HG03469 (cell line): ENCODE measurements around the gene PRDX5.

Experiments used
- ATAC-seq: cut with Tn5 transposase; IDR thresholded peaks from one replicate; pipeline ENCODE4 v1.9.1; 2021; ENCODE audit warnings: mild to moderate bottlenecking, moderate library complexity, moderate number of reproducible peaks; ENCODE audit not compliant: unreplicated experiment

The PRDX5 gene

DNA sequence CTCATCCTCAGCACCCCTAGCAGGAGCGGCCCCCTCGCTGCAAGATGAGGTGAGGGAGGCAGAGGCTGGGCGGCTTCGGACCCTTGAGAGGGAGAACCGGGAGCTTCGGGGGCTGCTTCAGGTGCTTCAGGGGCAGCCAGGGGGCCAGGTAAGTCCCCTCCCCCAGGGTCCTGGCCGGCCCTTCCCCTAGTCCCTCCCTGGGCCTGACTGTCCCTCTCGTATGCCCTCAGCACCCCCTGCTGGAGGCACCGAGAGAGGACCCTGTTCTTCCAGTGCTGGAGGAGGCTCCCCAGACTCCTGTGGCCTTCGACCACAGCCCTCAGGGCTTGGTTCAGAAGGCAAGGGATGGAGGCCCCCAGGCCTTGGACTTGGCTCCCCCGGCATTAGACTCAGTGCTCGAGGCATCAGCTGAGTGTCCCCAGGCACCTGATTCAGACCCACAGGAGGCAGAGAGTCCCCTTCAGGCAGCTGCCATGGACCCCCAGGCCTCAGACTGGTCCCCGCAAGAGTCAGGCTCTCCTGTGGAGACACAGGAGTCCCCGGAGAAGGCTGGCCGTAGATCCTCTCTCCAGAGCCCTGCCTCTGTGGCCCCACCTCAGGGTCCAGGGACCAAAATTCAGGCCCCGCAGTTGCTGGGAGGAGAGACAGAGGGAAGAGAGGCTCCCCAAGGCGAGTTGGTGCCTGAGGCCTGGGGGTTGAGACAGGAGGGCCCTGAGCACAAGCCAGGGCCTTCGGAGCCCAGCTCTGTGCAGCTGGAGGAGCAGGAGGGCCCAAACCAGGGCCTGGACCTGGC is 26.0 kb downstream of the PRDX5 start:
- ATAC-seq: no peak

DNA sequence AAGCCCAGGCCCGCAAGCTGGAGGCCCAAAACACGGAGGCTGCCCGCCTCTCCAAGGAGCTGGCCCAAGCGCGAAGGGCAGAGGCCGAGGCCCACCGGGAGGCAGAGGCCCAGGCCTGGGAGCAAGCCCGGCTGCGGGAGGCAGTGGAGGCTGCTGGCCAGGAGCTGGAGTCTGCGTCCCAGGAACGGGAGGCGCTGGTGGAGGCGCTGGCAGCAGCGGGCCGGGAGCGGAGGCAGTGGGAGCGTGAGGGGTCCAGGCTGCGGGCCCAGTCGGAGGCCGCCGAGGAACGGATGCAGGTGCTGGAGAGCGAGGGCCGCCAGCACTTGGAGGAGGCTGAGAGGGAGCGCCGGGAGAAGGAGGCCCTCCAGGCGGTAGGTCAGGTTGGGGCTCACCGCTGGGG is 26.9 kb downstream of the PRDX5 start:
- ATAC-seq: no peak

DNA sequence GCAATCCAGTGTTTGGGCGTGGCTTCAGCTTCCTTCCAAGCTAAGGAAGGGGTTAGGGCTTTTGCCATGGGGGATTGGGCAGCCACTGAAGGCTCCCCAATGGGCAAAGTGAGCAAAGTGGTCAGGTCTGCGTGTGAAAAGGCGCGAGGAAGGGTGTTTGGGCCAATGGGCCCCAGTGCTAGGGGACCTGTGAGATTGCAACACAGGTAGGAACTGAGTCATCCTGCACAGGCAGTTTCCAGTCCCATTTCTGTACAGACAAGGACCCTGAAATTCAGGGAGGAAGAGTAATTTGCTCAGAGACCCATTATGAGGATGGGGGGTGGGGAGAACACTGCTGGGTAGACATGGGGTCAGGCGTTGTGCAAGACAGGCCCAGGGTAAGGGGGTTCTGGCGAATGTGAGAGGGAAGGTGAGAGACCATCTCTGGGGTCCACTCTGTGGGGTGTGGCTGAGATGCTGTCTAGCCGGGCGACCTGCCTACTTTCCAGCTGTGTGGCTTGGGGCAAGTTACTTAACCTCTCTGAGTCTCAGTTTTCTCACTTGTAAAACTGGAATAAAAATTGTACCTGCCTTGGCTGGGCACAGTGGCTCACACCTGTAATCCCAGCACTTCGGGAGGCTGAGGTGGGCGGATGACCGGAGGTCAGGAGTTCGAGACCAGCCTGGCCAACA is 29.4 kb downstream of the PRDX5 start:
- ATAC-seq: no peak

DNA sequence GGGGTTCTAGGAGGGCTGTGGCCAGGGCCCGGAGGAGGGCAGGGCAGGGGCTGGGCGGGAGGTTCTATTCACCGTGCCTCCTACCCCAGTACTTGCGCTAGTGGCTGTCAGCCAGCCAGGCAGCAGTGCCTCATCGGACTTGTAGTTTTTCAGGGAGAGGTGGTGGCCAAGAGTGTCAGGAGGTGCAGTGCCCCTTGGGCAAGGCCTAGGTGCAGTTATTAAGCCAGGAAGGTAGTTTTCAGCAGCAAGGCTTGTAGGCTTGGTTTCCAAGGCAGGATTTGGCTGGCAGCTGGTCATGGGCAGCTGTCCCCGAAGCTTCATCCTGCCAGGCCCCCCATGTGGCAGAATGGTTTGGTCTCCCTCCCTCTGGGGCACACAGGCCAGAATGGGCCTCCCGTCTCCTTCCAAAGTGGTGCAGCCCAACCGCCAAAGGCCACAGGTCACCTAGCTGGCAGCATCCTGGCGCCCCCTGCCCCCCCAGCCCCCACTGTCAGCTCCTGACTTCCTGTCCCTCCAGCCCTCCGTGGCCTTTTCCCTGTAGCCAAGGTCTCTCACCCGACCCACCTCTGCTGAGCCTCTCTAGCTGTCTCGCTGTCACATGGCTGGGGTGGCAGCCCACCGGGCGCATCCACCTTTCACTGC is 30.6 kb downstream of the PRDX5 start:
- no peak for ATAC-seq

DNA sequence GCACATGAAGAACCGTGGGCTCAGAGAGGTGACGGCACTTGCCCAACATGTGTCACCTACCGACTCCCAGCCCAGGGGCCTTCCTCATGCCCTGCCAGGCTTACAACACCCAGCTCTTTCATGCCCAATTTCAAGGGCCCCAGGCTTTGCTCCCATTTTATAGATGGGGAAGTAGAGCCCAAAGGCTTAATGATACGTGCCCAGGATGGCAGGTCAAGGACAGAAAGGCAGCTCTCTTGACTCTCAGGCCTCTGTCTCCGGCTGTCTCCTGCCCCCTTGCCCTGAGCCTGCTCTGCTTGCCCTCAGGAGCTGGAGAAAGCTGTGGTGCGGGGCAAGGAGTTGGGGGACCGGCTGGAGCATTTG is 31.1 kb downstream of the PRDX5 start:
- no peak for ATAC-seq

DNA sequence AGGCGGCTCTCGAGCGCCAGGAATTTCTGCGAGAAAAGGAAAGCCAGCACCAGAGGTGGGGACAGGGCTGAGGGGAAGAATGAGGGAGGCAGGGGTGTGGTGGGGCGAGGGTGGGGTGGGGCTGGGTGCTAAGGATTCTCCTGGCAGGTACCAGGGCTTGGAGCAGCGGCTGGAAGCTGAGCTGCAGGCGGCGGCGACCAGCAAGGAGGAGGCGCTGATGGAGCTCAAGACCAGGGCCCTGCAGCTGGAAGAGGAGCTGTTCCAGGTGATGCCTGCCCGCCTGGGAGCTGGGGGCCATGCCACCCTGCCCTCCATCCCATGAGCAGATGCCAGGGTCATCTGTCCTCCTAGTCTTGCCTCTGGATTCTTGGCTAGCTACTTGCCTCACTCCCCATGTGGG is 31.5 kb downstream of the PRDX5 start:
- no peak for ATAC-seq

DNA sequence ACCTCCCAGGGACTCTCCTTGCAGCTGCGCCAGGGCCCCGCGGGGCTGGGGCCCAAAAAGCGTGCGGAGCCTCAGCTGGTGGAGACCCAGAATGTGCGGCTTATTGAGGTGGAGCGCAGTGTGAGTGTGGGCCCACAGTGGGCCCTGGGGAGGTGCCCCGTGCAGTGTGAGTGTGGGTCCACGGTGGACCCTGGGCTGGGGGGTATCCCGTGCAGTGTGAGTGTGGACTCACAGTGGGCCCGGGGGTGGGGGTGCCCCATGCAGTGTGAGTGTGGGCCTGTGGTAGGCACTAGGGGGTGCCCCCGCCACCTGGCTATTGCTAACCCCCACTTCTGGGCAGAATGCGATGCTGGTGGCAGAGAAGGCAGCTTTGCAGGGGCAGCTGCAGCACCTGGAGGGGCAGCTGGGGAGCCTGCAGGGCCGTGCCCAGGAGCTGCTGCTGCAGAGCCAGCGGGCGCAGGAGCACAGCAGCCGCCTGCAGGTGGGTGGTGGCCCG is 33.3 kb downstream of the PRDX5 start:
- no peak for ATAC-seq

DNA sequence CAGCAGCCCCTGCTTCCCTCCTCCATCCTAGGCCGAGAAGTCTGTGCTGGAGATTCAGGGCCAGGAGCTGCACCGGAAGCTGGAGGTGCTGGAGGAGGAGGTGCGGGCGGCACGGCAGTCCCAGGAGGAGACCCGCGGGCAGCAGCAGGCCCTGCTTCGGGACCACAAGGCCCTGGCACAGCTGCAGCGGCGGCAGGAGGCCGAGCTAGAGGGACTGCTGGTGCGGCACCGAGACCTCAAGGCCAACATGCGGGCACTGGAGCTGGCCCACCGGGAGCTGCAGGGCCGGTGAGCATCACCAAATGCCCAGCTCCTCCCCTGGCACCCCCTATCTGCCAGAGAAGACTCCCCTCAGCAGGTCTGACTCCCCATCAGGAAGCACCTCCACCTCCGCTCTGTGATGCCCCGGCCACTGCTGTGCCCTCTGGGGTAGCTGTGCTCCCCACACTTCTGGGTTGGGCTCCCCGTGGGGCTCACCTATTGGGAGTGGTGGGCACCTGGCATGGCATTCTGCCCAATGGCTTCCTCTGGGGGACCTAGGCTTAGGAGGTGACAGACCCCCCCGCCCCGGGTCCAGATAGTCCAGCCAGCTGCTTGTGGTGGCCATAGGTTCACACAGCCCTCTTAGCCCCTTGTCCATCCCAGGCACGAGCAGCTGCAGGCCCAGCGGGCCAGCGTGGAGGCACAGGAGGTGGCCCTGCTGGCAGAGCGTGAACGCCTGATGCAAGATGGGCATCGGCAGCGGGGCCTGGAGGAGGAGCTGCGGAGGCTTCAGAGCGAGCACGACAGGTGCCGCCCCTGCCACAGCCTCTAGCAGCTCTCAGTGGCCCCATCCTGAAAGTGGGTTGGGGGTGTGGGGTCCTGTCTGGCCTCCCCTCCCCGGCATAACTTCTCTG is 34.4 kb downstream of the PRDX5 start:
- ATAC-seq: no peak

DNA sequence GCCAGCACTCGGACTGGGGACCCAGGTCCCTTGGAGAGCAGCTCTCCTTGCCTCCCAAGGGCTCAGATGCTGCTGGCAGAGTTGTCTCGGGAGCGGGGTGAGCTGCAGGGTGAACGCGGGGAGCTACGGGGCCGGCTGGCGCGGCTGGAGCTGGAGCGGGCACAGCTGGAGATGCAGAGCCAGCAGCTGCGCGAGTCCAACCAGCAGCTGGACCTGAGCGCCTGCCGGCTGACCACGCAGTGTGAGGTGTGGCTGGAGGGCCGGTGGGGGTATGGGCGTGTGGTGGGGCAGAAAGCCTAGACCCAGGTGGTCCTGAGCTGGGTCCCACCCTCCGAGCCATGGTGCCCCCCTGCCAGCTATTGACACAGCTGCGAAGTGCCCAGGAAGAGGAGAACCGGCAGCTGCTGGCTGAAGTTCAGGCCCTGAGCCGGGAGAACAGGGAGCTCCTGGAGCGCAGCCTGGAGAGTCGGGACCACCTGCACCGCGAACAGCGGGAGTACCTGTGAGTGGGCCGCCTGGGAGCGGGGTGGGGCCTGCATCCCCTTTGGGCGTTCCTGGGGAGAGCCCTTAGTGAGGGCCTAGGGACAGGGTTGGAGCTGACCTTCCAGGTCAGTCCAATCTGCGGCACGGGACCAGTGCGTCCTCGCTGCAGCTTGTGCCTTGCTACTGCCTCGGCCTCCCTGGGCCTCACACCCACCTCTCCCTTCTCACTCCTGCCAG is 35.2 kb downstream of the PRDX5 start:
- ATAC-seq: no peak

DNA sequence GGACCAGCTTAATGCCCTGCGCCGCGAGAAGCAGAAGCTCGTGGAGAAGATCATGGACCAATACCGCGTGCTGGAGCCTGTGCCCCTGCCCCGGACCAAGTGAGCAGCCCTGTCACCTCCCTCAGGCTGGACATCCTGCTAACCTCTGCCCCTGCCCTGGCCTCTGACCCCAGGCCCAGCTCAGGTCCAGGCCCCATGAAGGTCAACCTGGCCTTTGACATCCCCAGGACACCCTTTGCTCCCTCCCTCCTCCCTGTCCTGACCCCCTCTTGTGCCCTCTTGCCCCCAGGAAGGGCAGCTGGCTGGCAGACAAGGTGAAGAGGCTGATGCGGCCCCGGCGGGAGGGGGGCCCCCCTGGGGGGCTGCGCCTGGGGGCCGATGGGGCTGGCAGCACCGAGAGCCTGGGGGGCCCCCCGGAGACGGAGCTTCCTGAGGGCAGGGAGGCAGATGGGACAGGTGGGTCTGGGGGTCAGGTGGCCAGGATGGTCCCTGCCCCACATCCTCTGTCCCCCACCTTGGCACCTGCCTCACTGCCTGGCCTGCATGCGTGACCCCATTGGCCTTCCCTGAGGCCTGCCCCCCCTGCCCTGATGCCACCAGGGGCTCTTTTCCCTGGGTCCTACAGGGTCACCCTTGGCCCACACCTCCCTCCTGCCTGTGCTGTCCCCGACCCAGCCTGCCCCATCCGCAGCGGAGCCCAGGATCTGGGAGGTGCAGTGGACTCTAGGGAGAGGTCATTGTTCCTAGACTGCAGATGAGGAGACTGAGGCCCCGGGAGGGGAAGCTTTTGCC is 36.0 kb downstream of the PRDX5 start:
- no peak for ATAC-seq

DNA sequence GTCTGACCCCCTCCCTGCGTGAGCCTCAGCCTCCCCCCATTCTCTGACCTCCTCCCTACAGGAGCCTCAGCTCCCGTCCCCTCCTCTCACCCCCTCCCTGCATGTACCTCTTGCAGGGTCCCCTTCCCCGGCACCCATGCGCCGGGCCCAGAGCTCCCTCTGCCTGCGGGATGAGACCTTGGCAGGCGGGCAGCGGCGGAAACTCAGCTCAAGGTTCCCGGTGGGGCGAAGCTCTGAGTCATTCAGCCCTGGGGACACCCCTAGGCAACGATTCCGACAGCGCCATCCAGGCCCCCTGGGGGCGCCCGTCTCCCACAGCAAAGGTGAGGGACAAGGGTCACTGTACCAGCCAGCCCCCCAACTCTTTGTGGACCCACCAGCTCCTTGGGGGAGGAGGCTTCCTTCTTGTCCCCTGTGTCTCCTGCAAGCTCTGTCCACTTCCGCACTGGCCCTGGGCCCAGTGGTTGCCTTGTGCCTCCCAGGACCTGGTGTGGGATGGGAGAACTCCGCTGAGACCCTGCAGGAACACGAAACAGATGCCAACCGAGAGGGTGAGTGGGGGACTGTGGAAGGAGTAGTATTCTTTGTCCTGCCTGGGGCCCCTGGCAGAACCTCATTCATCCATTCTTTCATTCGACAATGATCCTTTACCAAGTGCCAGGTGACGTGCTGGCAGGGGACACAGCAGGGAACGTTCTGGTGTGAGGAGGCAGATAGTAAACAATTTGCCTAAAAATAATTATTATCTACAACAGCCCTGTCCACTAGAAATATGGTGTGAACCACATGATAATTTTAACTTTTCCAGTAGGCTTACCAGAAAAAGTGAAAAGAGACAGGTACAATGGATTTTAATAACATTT is 37.4 kb downstream of the PRDX5 start:
- ATAC-seq: no peak

DNA sequence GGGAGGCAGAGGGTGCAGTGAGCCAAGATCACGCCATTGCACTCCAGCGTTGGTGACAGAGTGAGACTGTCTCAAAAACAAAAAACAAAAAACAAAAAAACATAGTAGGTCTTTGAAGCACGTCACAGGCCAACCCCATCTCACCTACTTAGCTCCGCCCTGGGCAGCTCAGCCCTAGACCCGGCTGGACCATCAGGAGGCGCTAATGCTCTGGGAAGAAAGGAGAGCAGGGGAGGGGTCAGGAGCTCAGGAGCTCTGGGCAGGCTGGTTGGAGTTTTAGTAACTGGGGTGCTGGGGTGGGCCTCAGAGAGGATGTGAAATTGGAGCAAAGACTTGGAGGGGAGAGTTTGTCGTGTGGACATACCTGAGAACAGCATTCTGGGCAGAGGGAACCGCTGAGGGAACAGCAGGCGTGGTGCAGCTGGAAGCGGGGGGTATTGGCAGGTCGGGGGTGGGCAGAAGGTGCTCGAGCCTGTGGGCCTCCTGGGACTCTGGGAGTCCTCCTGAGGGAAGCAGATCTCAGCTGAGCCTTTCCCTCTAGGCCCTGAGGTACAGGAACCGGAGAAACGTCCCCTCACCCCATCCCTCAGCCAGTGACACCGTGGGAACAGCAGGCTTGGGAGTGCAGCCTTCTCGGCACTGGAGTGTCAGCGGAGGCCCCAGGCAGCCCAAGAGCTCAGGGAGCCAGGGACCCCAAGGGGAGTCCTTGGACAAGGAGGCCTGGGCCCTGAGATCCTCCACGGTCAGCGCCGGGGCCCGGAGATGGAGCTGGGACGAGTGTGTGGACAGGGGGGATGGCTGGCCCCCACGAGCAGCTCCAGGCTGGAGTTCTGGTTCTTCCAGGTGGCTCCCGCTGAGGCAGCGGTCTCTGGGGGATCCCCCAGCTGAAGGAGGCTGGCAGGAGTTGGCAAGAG is 38.8 kb downstream of the PRDX5 start:
- ATAC-seq: no peak

DNA sequence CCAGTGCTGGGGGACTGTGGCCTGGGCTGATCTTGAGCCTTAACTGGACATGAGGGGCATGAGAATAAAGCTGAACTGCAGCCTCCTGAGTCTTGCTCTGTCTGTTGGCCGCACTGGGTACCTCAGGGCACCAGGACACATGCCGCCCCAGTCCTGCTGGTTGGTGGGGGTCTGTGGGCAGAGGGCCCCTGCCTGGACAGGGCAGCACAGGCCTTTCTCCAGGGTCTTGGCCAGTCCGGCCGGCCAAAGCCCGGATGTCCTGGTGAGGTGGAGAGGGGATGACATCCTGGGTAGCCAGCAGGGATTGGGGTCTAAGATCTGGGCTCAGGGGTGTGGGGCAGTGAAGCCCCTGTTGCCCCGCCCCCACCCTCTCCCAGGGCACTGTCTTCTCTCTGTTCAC is 39.5 kb downstream of the PRDX5 start:
- no peak for ATAC-seq

DNA sequence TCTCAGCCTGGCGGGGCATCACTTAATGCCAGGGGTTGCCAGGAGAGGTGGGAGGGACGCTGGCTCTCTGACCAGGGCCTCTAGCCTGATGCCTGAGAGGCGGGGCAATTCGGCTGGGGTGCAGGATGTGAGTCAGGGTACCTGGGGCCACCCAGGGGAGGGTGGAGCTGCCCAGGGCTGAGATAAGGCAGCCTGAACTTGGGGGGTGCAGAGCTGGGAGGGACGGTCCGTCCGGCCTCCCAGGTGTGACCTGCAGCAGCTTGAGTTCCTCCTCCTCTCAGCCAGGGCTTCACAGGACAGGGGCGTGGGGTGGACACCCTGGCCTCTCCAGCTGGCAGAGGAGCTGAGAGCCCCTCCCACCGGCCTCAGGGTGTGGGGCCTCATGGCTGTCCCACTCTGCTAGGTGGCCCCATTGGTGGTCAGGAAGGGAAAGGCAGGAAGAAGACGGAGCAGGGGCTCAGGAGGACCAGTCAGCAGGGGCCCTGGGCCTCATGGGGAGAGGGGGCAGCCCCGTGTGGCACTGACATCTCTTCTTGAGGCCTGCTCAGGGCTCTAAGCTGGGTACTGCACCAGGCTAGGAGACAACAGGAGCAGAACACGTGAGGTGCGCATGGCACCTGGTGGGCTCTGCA is 40.1 kb downstream of the PRDX5 start:
- no peak for ATAC-seq

DNA sequence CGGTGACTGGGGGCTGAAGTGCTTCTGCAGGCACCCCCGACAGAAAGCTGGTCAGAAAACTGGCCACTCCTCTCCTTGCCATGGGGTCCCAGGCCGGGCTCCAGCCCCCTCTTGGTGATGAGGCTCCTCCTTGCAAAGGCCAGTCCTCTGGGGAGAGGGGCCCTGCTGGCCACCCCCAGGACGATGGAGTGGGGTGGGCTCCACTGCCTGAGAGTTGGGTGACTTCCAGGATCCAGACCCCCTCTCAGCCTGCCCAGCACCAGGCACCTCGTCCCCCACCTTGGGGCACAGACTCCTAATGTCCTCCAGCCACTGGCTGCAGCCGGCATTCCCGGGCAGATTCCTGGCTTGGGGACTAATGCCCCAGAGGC is 40.6 kb downstream of the PRDX5 start:
- no peak for ATAC-seq

DNA sequence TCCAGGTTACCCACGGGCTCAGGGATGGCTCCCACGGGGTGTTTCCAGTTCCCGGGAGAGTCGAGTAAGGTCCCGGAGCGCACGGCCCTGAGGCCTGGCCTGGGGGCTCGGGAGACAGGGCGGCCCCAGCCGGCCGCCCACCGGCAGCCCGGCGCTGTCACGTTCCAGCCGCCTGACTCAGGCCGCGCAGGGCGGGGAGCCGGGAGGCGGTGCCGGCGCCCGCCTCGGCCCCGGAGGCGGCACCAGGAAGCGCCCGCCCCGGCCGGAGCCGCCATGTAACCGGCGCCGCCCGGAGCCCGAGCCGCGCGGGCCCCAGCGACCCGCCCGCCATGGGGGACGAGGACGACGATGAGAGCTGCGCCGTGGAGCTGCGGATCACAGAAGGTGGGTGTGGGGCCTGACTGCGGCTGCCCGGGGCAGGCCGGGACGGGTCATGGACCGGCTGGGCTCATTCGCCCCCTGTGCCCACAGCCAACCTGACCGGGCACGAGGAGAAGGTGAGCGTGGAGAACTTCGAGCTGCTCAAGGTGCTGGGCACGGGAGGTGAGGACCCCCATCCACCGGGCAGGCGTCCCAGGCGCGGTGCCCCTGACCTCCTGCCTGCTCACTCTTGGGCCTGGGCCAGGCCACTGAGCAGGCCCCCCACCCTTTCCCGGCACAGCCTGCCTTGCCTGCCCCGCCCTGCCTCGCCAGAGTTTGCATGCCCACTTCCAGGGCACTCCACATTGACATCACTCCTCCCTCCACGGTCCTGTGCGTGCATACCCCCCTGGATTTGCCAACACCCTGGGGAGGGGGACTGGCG is 41.2 kb downstream of the PRDX5 start, which contains the start of gene RPS6KA4:
Gene RPS6KA4 (plus strand): TSS at position 256 of the 805 bp plus-strand sequence. CDS start 74 bp downstream, at position 330.
- ATAC-seq: no peak
